Measurements from ENCODE around the gene PLEKHM1.
"Not testable (repeated sequence)": the region's sequence is repeated elsewhere in the genome, so short reads cannot be mapped to it uniquely, and the experiment has no call there.

- TF ChIP-seq POLR2A (IDR thresholded peaks at IDR 0.05; ENCODE audit: low read depth, low read length); CTCF (IDR thresholded peaks at IDR 0.05; ENCODE audit: extremely low read depth in 1 of 2, insufficient read depth in 1 of 2, low read depth in 1 of 2, low read length in 2 of 2); GATA2 (IDR thresholded peaks at IDR 0.05; ENCODE audit: insufficient read depth, insufficient read length, low read depth, low read length); MYC (IDR thresholded peaks at IDR 0.05; ENCODE audit: low read depth, low read length): not testable (repeated sequence)
Observed at GRCh38 chr17:45498377-45498776, 7.9 kb upstream of the PLEKHM1 start.

Measured in endothelial cell of umbilical vein (primary cell).